WTC11 (cell line): ENCODE data around the gene MCF2L.

Source experiments
- ELF4 ChIP-seq: sonication (generic); formaldehyde crosslinking; IDR thresholded peaks from 2 replicates; pipeline ENCODE4 v1.8.1; 2022; ENCODE audit warnings: low read depth, mild to moderate bottlenecking, moderate library complexity, missing genetic modification reagents
- GABPB1 ChIP-seq: sonication (generic); formaldehyde crosslinking; IDR thresholded peaks from 2 replicates; pipeline ENCODE4 v1.8.1; 2023; ENCODE audit warnings: mild to moderate bottlenecking, missing genetic modification reagents
- GTF2I ChIP-seq: fragments of 250-450 bp; sonication (Bioruptor Pico); conservative IDR thresholded peaks from 2 replicates; pipeline ENCODE4 v1.4.0; 2021; ENCODE audit warnings: mild to moderate bottlenecking
- JAZF1 ChIP-seq: fragments of 250-450 bp; sonication (Bioruptor Pico); IDR thresholded peaks from 2 replicates; pipeline ENCODE4 v1.9.0; 2021; ENCODE audit warnings: moderate library complexity, mild to moderate bottlenecking, inconsistent platforms
- JUN ChIP-seq: sonication (generic); formaldehyde crosslinking; IDR thresholded peaks from 2 replicates; pipeline ENCODE4 v1.8.0; 2023; ENCODE audit warnings: mild to moderate bottlenecking, missing genetic modification reagents
- SP1 ChIP-seq: sonication (generic); formaldehyde crosslinking; conservative IDR thresholded peaks from 2 replicates; pipeline ENCODE4 v1.8.1; 2022; ENCODE audit warnings: missing genetic modification reagents
- TF ChIP-seq, protein P1 (sequence below): fragments of 200-600 bp; IDR thresholded peaks from 2 replicates; pipeline ENCODE4 v1.8.0; 2022; ENCODE audit warnings: antibody characterized with exemption
- TF ChIP-seq, protein P2 (sequence below): sonication (generic); formaldehyde crosslinking; IDR thresholded peaks from 2 replicates; pipeline ENCODE4 v1.8.0; 2022; ENCODE audit warnings: mild to moderate bottlenecking, missing genetic modification reagents
- TF ChIP-seq, protein P3 (sequence below): sonication (generic); formaldehyde crosslinking; conservative IDR thresholded peaks from 2 replicates; pipeline ENCODE4 v1.8.1; 2022; ENCODE audit warnings: mild to moderate bottlenecking, missing genetic modification reagents
- TF ChIP-seq, protein P4 (sequence below): sonication (generic); formaldehyde crosslinking; IDR thresholded peaks from 2 replicates; pipeline ENCODE4 v1.8.0; 2022; ENCODE audit warnings: mild to moderate bottlenecking, missing genetic modification reagents

DNA sequence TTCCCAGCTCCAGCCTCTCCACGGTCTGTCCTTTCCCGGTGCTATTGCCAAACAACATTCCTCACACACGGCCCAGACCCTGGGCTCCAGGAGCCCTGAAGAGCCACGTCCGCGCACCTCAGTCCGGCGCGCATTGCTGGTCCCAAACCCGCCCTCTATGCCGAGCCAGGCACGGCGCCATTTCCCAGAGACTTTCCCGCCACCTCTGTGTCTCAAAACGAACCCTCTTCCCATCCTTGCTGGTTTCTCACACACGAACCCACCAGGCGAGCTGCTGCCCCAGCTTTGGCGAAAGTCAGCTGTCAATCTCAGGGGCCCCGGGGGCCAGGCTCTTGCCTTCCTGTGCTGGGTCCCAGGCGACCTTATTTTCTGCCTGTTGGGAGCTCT, 108.5 kb downstream of the MCF2L start:
- TF ChIP-seq SP1 (CRISPR knock-in tag), result no peak
- TF ChIP-seq, protein P1, sequence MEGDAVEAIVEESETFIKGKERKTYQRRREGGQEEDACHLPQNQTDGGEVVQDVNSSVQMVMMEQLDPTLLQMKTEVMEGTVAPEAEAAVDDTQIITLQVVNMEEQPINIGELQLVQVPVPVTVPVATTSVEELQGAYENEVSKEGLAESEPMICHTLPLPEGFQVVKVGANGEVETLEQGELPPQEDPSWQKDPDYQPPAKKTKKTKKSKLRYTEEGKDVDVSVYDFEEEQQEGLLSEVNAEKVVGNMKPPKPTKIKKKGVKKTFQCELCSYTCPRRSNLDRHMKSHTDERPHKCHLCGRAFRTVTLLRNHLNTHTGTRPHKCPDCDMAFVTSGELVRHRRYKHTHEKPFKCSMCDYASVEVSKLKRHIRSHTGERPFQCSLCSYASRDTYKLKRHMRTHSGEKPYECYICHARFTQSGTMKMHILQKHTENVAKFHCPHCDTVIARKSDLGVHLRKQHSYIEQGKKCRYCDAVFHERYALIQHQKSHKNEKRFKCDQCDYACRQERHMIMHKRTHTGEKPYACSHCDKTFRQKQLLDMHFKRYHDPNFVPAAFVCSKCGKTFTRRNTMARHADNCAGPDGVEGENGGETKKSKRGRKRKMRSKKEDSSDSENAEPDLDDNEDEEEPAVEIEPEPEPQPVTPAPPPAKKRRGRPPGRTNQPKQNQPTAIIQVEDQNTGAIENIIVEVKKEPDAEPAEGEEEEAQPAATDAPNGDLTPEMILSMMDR, result no peak
- no peak for TF ChIP-seq JUN (CRISPR knock-in tag)
- TF ChIP-seq JAZF1 (CRISPR knock-in tag), result no peak
- TF ChIP-seq, protein P2, sequence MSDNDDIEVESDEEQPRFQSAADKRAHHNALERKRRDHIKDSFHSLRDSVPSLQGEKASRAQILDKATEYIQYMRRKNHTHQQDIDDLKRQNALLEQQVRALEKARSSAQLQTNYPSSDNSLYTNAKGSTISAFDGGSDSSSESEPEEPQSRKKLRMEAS (CRISPR knock-in tag), result no peak
- TF ChIP-seq, protein P3, sequence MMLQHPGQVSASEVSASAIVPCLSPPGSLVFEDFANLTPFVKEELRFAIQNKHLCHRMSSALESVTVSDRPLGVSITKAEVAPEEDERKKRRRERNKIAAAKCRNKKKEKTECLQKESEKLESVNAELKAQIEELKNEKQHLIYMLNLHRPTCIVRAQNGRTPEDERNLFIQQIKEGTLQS, result no peak
- TF ChIP-seq GABPB1, result no peak
- no peak for TF ChIP-seq GTF2I
- TF ChIP-seq, protein P4, sequence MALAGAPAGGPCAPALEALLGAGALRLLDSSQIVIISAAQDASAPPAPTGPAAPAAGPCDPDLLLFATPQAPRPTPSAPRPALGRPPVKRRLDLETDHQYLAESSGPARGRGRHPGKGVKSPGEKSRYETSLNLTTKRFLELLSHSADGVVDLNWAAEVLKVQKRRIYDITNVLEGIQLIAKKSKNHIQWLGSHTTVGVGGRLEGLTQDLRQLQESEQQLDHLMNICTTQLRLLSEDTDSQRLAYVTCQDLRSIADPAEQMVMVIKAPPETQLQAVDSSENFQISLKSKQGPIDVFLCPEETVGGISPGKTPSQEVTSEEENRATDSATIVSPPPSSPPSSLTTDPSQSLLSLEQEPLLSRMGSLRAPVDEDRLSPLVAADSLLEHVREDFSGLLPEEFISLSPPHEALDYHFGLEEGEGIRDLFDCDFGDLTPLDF (CRISPR knock-in tag), result no peak
- TF ChIP-seq ELF4 (CRISPR knock-in tag), result no peak
